Hematopoietic multipotent progenitor cell treated with erythropoietin and hydrocortisone succinate and interleukin-3 and kit ligand, for 17 days (in vitro differentiated cells): ENCODE data around the gene TGIF2.
"Not testable (repeated sequence)": the region's sequence is repeated elsewhere in the genome, so short reads cannot be mapped to it uniquely, and the experiment has no call there.

Experiments used
- DNase-seq: peaks from one replicate; pipeline ENCODE4 v3.0.0-alpha.2; 2015; ENCODE audit warnings: low spot score

TGIF2 gene

GRCh38 chr20:36620917-36621316 is 47.5 kb downstream of the TGIF2 start:
- DNase-seq, result no peak

- DNase-seq, result no peak
Observed at GRCh38 chr20:36623444-36623843, 50.0 kb downstream of the TGIF2 start.

- DNase-seq, result no peak
Observed at GRCh38 chr20:36624068-36624943, 50.9 kb downstream of the TGIF2 start.

- no peak for DNase-seq
Observed at GRCh38 chr20:36624944-36625324, 51.5 kb downstream of the TGIF2 start.

- no peak for DNase-seq
Observed at GRCh38 chr20:36628076-36628475, 54.7 kb downstream of the TGIF2 start.

GRCh38 chr20:36629719-36630681 is 56.6 kb downstream of the TGIF2 start:
- no peak for DNase-seq

GRCh38 chr20:36631646-36632045 is 58.2 kb downstream of the TGIF2 start:
- no peak for DNase-seq

GRCh38 chr20:36632147-36632486 is 58.7 kb downstream of the TGIF2 start:
- DNase-seq, result no peak

- no peak for DNase-seq
Observed at GRCh38 chr20:36632487-36633284, 59.3 kb downstream of the TGIF2 start.

- no peak for DNase-seq
Observed at GRCh38 chr20:36633285-36633772, 59.9 kb downstream of the TGIF2 start.

GRCh38 chr20:36634342-36634741 is 60.9 kb downstream of the TGIF2 start:
- no peak for DNase-seq

GRCh38 chr20:36638876-36639400 is 65.5 kb downstream of the TGIF2 start:
- DNase-seq, result not testable (repeated sequence)

- no peak for DNase-seq
Observed at GRCh38 chr20:36641506-36641843, 68.1 kb downstream of the TGIF2 start.

- DNase-seq, result no peak
Observed at GRCh38 chr20:36642136-36642535, 68.7 kb downstream of the TGIF2 start.
